Measurements from ENCODE around the gene SOCS4.

The SOCS4 gene

DNA sequence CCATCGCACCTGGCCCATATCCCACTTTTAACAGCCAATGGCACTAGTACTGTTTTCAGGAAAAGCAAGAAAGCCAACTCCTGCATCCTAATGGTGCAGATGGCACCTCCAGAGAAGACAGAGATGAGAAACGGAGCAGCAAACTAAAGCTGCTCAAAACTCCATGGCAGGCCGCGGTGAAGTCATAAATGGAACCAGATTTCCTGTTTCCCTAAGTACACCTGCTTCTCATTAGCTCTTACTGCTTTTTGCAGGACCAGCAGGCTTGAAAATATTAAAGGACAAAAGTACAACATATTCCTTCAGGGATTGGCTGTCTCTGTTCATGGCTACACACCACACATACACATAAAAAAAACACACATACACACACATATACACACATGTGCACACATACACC lies 65.3 kb downstream of the SOCS4 start:
- peak; percentile 10 for DNase-seq

DNA sequence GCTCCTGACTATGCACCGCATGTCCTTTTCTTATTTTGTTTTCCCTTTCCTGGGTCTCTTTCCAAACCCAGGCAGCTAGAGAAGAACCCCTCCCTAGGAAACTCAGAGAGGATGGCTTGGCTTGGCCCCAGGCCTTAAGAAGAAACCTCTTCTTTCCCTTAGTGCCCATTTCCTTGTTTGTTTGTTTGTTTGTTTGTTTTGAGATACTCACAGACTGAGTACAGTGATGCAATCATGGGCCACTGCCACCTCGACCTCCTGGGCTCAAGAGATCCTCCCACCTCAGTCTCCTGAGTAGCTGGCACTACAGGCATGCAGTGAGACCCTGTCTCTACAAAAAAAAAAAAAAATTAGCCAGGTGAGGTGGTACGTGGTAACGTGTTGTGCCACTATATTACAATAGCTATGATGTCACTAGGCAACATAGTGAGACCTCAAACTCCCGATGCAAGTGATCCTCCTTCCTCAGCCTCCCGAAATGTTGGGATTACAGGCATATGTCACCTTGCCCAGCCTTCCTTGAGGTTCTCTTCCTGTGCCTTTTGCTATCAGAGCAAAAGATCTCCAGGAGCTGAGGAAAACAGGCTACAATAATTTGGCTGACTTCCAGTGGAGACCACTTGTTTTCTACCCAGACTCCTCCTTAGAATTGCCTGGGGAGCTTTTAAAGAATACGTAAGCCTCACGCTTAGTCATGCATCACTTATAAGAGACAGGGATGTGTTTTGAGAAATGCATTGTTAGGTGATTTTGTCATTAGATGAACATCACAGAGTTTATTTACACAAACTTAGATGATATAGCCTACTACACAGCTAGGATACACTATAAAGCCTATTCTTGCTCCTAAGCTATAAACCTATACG lies 67.5 kb downstream of the SOCS4 start:
- peak; percentile 74 for DNase-seq

DNA sequence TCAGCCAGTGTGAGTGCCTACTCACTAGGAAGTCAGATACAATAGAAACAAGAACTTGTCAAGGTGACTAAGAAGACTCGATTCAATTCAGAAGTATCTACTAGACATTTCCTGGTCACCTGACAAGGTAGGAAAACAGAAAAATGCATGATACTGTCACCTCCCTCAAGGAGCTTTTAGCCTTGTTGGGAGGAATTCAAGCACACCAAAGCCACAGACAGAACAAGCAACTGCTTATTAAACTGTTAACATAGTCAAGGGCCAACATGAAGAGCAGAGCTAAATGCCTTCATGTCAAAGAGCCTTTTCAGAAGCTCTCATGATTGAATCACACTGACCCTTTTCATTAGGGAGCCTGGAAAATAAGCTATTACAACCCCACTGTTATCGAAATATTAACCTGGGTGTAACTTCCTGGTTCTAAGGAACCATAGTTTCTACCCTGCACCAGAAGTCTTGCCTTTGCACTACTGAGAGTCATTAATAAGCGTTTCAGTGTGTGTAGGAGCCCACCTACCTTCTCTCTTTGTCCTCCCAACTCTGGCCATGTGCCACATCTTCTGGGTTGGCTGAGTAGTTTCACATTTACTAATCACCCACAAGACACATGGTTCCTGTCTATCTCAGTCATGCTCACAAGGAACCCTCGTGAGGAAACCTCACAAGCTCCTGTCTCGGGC lies 71.0 kb downstream of the SOCS4 start:
- DNase-seq, result no peak

DNA sequence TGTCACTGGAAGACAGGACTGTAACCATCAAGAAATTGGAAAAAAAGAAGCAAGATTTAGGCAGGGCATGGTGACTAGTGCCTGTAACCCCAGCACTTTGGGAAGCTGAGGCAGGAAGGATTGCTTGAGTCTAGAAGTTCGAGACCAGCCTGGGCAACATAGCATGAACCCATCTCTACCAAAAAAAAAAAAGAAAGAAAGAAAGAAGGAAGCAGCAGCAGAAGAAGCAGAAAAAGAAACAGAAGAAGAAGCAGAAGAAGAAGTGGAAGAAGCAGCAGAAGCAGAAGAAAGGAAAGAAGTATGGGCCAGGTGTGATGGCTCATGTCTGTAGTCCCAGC lies 71.5 kb downstream of the SOCS4 start:
- no peak for DNase-seq

Measured in NCI-H2171 (cell line).